ENCODE data around the gene NLRC5.

DNA sequence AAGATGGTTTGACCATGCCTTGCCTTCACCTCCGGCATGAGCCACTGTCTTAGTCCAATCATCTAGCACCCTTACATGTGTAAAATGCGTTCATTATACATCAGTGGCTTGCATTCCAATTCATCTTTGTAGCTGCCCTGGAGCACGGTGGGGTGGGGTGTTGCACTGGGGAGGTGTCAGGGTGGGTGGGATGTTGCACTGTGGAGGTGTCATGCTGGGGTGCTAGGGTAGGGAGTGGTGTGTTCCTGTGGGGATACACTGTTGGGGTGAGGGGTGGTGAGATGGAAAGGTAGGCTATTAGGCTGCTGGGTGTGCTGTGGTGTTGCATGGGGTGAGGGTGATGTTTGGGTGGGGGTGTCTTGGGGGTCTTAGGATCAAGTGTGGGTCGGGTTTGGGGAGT lies 47.0 kb downstream of the NLRC5 start:
- TF ChIP-seq EZH2 (IDR thresholded peaks at IDR 0.05; ENCODE audit: borderline replicate concordance, low read depth, low read length, severe bottlenecking): no peak
- TF ChIP-seq, protein P1, sequence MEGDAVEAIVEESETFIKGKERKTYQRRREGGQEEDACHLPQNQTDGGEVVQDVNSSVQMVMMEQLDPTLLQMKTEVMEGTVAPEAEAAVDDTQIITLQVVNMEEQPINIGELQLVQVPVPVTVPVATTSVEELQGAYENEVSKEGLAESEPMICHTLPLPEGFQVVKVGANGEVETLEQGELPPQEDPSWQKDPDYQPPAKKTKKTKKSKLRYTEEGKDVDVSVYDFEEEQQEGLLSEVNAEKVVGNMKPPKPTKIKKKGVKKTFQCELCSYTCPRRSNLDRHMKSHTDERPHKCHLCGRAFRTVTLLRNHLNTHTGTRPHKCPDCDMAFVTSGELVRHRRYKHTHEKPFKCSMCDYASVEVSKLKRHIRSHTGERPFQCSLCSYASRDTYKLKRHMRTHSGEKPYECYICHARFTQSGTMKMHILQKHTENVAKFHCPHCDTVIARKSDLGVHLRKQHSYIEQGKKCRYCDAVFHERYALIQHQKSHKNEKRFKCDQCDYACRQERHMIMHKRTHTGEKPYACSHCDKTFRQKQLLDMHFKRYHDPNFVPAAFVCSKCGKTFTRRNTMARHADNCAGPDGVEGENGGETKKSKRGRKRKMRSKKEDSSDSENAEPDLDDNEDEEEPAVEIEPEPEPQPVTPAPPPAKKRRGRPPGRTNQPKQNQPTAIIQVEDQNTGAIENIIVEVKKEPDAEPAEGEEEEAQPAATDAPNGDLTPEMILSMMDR (IDR thresholded peaks at IDR 0.05; ENCODE audit: borderline replicate concordance, extremely low read depth, low read length, poor library complexity, severe bottlenecking): no peak

Data from DND-41 (cell line).